Measurements from ENCODE around the gene GPBP1. TPM values are rescaled to one million over a fixed set of nuclear protein-coding genes. Genes with fewer than 3 reads are reported as not detected.
"Not testable (repeated sequence)": the region's sequence is repeated elsewhere in the genome, so short reads cannot be mapped to it uniquely, and the experiment has no call there.

The GPBP1 gene
- total RNA-seq, 1 experiment from 2014 or later: 54.4 TPM

- no TSS peak for BruUV-seq (replicated peaks)
- in situ Hi-C loops (cut with HindIII; ENCODE audit: low pct_unique_long_range_greater_than_20kb, low sequenced_read_pairs) (no loop called here), intact Hi-C loops (cut with micrococcal nuclease; ENCODE audit: unreplicated experiment) (no loop called here)
- ChIA-PET CTCF (no interaction called here), POLR2A (no interaction called here)
- Histone ChIP-seq H3K36me3 (ENCODE audit: control insufficient read depth, insufficient read depth, low read length) (no peaks in the 10 kb centered on the region), H3K4me1 (ENCODE audit: control insufficient read depth, insufficient read depth, low read length) (no peaks in the 10 kb centered on the region), H3K27ac (ENCODE audit: low read length) (no peak overlapping the region), H3K9me3 (ENCODE audit: control insufficient read depth, insufficient read depth, low read depth, low read length) (no peaks in the 10 kb centered on the region), H3K27me3 (ENCODE audit: control insufficient read depth, insufficient read depth, low read length) (no peaks in the 10 kb centered on the region), H3K4me3 (ENCODE audit: low read depth in 2 of 2, low read length in 2 of 2) (no peak overlapping the region)
- TF ChIP-seq REST (IDR thresholded peaks at IDR 0.05; ENCODE audit: insufficient read depth in 1 of 2, low read depth in 2 of 2, low read length in 1 of 2): no peak
- no peak for TF ChIP-seq TCF7L2 (IDR thresholded peaks at IDR 0.05; ENCODE audit: low read depth, low read length)
- no peak for TF ChIP-seq CTCF (IDR thresholded peaks at IDR 0.05)
- no peak for TF ChIP-seq POLR2AphosphoS5 (IDR thresholded peaks at IDR 0.05; ENCODE audit: low read depth, low read length)
- no peak for TF ChIP-seq SIN3A (IDR thresholded peaks at IDR 0.05; ENCODE audit: borderline replicate concordance, insufficient read depth, low read depth, low read length)
- ATAC-seq (no peak), DNase-seq (ENCODE audit: low read depth, low spot score) (no peak)
Observed at GRCh38 chr5:57166276-57166675, 7.6 kb upstream of the GPBP1 start.

GRCh38 chr5:57167201-57167600 is 6.7 kb upstream of the GPBP1 start:
- Histone ChIP-seq H3K4me1 (ENCODE audit: control insufficient read depth, insufficient read depth, low read length) (peaks cover 4% of the 10 kb centered on the region; the same call in 1 of the 2 replicates), H3K27ac (ENCODE audit: low read length) (no peak overlapping the region), H3K9me3 (ENCODE audit: control insufficient read depth, insufficient read depth, low read depth, low read length) (no peaks in the 10 kb centered on the region), H3K27me3 (ENCODE audit: control insufficient read depth, insufficient read depth, low read length) (no peaks in the 10 kb centered on the region), H3K4me3 (ENCODE audit: low read depth in 2 of 2, low read length in 2 of 2) (no peak overlapping the region), H3K36me3 (ENCODE audit: control insufficient read depth, insufficient read depth, low read length) (no peaks in the 10 kb centered on the region)
- CTCF ChIA-PET: no interaction called here
- in situ Hi-C loops (cut with HindIII; ENCODE audit: low pct_unique_long_range_greater_than_20kb, low sequenced_read_pairs): no loop called here
- POLR2A ChIA-PET: interaction anchor here (0.8 kb wide), 1 partner anchor 115 kb away, joined by 3 read pairs; no protein-coding TSS in a partner anchor
- ATAC-seq: no peak
- intact Hi-C loops (cut with micrococcal nuclease; ENCODE audit: unreplicated experiment): no loop called here
- no peak for DNase-seq (ENCODE audit: low read depth, low spot score)
- TF ChIP-seq CTCF (IDR thresholded peaks at IDR 0.05) (no peak), SIN3A (IDR thresholded peaks at IDR 0.05; ENCODE audit: borderline replicate concordance, insufficient read depth, low read depth, low read length) (no peak), TCF7L2 (IDR thresholded peaks at IDR 0.05; ENCODE audit: low read depth, low read length) (no peak), REST (IDR thresholded peaks at IDR 0.05; ENCODE audit: insufficient read depth in 1 of 2, low read depth in 2 of 2, low read length in 1 of 2) (no peak), POLR2AphosphoS5 (IDR thresholded peaks at IDR 0.05; ENCODE audit: low read depth, low read length) (no peak)
- no TSS peak for BruUV-seq (replicated peaks)

DNA sequence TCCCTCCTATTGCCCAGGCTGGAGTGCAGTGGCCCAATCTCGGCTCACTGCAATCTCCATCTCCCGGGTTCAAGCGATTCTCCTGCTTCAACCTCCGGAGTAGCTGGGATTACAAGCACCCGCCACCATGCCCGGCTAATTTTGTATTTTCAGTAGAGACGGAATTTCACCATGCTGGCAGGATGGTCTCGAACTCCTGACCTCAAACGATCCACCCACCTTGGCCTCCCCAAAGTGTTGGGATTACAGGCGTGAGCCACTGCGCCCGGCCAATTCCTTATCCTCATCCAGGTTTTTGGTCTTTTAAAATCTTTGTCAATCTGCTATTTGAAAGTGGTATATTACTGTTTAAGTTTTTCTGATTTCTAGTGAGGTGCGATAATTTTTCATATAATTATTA is 3.7 kb upstream of the GPBP1 start:
- H3K27ac ChIP-seq (ENCODE audit: low read length); H3K4me3 ChIP-seq (ENCODE audit: low read depth in 2 of 2, low read length in 2 of 2); H3K36me3 ChIP-seq (ENCODE audit: control insufficient read depth, insufficient read depth, low read length); H3K9me3 ChIP-seq (ENCODE audit: control insufficient read depth, insufficient read depth, low read depth, low read length); DNase-seq (ENCODE audit: low read depth, low spot score); in situ Hi-C loops (cut with HindIII; ENCODE audit: low pct_unique_long_range_greater_than_20kb, low sequenced_read_pairs); H3K4me1 ChIP-seq (ENCODE audit: control insufficient read depth, insufficient read depth, low read length); BruUV-seq (replicated peaks); POLR2A ChIA-PET; CTCF ChIA-PET; ATAC-seq; H3K27me3 ChIP-seq (ENCODE audit: control insufficient read depth, insufficient read depth, low read length); intact Hi-C loops (cut with micrococcal nuclease; ENCODE audit: unreplicated experiment): not testable (repeated sequence)
